Endothelial cell of umbilical vein (primary cell): ENCODE measurements around the gene COL5A1. TPM values are rescaled to one million over a fixed set of nuclear protein-coding genes. Genes with fewer than 3 reads are reported as not detected.

Experiments used
- BruUV-seq: library from RNA; stranded (reverse); fragments of 400-500 nt; replicated peaks from 2 replicates; lab custom pipeline; 2021; lab: Mats Ljungman, UMichigan
- CTCF ChIA-PET: fragments of 300-600, 350-600 bp; sonication (Branson Sonifier 250); formaldehyde crosslinking; loops from one replicate; lab custom pipeline; 2021; ENCODE audit warnings: antibody characterized with exemption, inconsistent platforms; lab: Charles Lee
- POLR2A ChIA-PET: fragments of 300-600, 350-600 bp; sonication (Branson Sonifier 250); formaldehyde crosslinking; loops from one replicate; lab custom pipeline; 2021; ENCODE audit warnings: antibody characterized with exemption, inconsistent platforms; lab: Charles Lee
- DNase-seq: peaks from one replicate; pipeline ENCODE4 v3.0.0-alpha.2; 2011; ENCODE audit warnings: low read depth, low spot score
- FAIRE-seq: peaks from 2 replicates; lab custom pipeline; 2011; peaks lifted over from hg19 to GRCh38; lab: Jason Lieb, UNC
- H2AFZ ChIP-seq: 2 replicates; pipeline ENCODE4 v1.6.0; 2012; ENCODE audit warnings: low read depth, low read length, control low read depth, inconsistent platforms
- H3K27ac ChIP-seq: 2 replicates; pipeline ENCODE4 v1.5.1; 2011; ENCODE audit warnings: low read depth, mild to moderate bottlenecking, control low read depth, low read length, moderate library complexity; ENCODE audit not compliant: insufficient read depth
- H3K27me3 ChIP-seq, 2 experiments: 2 replicates each; pipeline versions ENCODE4 v1.6.0 to v1.6.1; 2011; ENCODE audit warnings: low read length in 2 of 2, mixed read lengths in 1 of 2; ENCODE audit not compliant: control insufficient read depth in 2 of 2, insufficient read depth in 2 of 2
- H3K36me3 ChIP-seq, 2 experiments: 2 replicates in 1 of 2; 3 replicates in 1 of 2; pipeline ENCODE4 v1.5.1; 2011; ENCODE audit warnings: low read length in 2 of 2, mild to moderate bottlenecking in 1 of 2, moderate library complexity in 1 of 2; ENCODE audit not compliant: control insufficient read depth in 2 of 2, insufficient read depth in 2 of 2; ENCODE audit errors: extremely low read depth in 1 of 2
- H3K4me1 ChIP-seq: 3 replicates; pipeline ENCODE4 v1.5.1; 2011; ENCODE audit warnings: mild to moderate bottlenecking, low read length; ENCODE audit not compliant: control insufficient read depth, insufficient read depth; ENCODE audit errors: extremely low read depth
- H3K4me2 ChIP-seq: 2 replicates; pipeline ENCODE4 v1.6.1; 2011; ENCODE audit warnings: low read length, control low read depth, mixed read lengths; ENCODE audit not compliant: insufficient read depth
- H3K4me3 ChIP-seq, 3 experiments: fragments of 200-600 bp in 1 of 3; sonication (generic), shearing (Covaris generic) in 1 of 3; replicated peaks in 1 of 3; 2 replicates each; pipeline ENCODE4 v1.5.1; 2011 to 2016; ENCODE audit warnings: control low read depth in 3 of 3, low read length in 3 of 3, mild to moderate bottlenecking in 2 of 3, inconsistent platforms in 1 of 3, low read depth in 1 of 3, moderate library complexity in 1 of 3; ENCODE audit not compliant: insufficient read depth in 1 of 3
- H3K79me2 ChIP-seq: 2 replicates; pipeline ENCODE4 v1.6.0; 2012; ENCODE audit warnings: low read length, inconsistent platforms; ENCODE audit not compliant: control insufficient read depth, insufficient read depth
- H3K9ac ChIP-seq: replicated peaks from 2 replicates; pipeline ENCODE3; 2011; ENCODE audit warnings: low read length, control low read depth; ENCODE audit not compliant: insufficient read depth; ENCODE audit errors: extremely low read depth
- H3K9me1 ChIP-seq: replicated peaks from 3 replicates; pipeline ENCODE4 v1.6.0; 2011; ENCODE audit warnings: mild to moderate bottlenecking, low read length; ENCODE audit not compliant: control insufficient read depth, insufficient read depth; ENCODE audit errors: extremely low read depth
- H3K9me3 ChIP-seq: replicated peaks from 2 replicates; pipeline ENCODE4 v1.5.1; 2012; ENCODE audit warnings: low read length, inconsistent platforms; ENCODE audit not compliant: control insufficient read depth, insufficient read depth
- H4K20me1 ChIP-seq: replicated peaks from 2 replicates; pipeline ENCODE3; 2011; ENCODE audit warnings: mild to moderate bottlenecking, low read length; ENCODE audit not compliant: control insufficient read depth, insufficient read depth; ENCODE audit errors: extremely low read depth
- CTCF ChIP-seq, 2 donors: IDR thresholded peaks; 1 replicate in 1 of 2; 2 replicates in 1 of 2; pipeline ENCODE4 v1.5.1; 2011; ENCODE audit warnings: low read length in 2 of 2, mild to moderate bottlenecking in 2 of 2, moderate library complexity in 2 of 2, control low read depth in 1 of 2, inconsistent platforms in 1 of 2, low read depth in 1 of 2; ENCODE audit not compliant: insufficient read depth in 1 of 2; ENCODE audit errors: extremely low read depth in 1 of 2
- EZH2 ChIP-seq: IDR thresholded peaks from 2 replicates; pipeline ENCODE4 v1.6.1; 2012; ENCODE audit warnings: borderline replicate concordance, low read depth, mild to moderate bottlenecking, moderate library complexity, low read length, inconsistent platforms; ENCODE audit not compliant: severe bottlenecking
- FOS ChIP-seq: IDR thresholded peaks from 2 replicates; pipeline ENCODE4 v1.6.1; 2011; ENCODE audit warnings: mild to moderate bottlenecking, low read length, moderate library complexity, borderline replicate concordance; ENCODE audit not compliant: insufficient read depth
- GATA2 ChIP-seq: IDR thresholded peaks from 2 replicates; pipeline ENCODE4 v1.7.0; 2011; ENCODE audit warnings: low read depth, mild to moderate bottlenecking, moderate library complexity, mixed read lengths, low read length; ENCODE audit not compliant: insufficient read length, insufficient read depth
- POLR2A ChIP-seq: IDR thresholded peaks from 2 replicates; pipeline ENCODE4 v1.6.1; 2012; ENCODE audit warnings: low read depth, mild to moderate bottlenecking, control low read depth, low read length
- POLR2AphosphoS5 ChIP-seq: IDR thresholded peaks from 2 replicates; pipeline ENCODE4 v1.6.1; 2012; ENCODE audit warnings: low read depth, mild to moderate bottlenecking, control low read depth, low read length, moderate library complexity; ENCODE audit not compliant: insufficient read depth
- dilution Hi-C: fragments of 300-500 bp; cut with MboI; formaldehyde crosslinking; loops from one replicate; pipeline ENCODE4 v1.15.0; 2019; ENCODE audit warnings: low sequenced_read_pairs; ENCODE audit not compliant: extremely low pct_ligation_motif_present
- intact Hi-C: fragments of 100-400 bp; cut with micrococcal nuclease; formaldehyde crosslinking; loops from one replicate; pipeline ENCODE4 v1.10.0; 2022
- polyA plus RNA-seq, 4 experiments: library from polyadenylated mRNA; depleted of rRNA in 3 of 4; stranded (reverse) in 3 of 4; unstranded in 1 of 4; fragments of >200 nt; gene quantifications; 2 replicates each; pipeline versions ENCODE4 v1.2.1 to v1.2.3, GENCODE V29; 2011 to 2012; ENCODE audit warnings: missing spikeins in 1 of 4
- total RNA-seq: library from RNA; stranded (reverse); gene quantifications from 2 replicates; pipeline ENCODE4 v1.2.3, GENCODE V29; 2021
- TF ChIP-seq, protein P1 (sequence below): IDR thresholded peaks from 2 replicates; pipeline ENCODE4 v1.6.1; 2011; ENCODE audit not compliant: insufficient read depth, insufficient read length

The COL5A1 gene
- total and polyA plus RNA-seq, 2 donors (not counting 3 experiments of a cell fraction or from before 2014, with no cell fraction given), result 97.4 to 175 TPM

DNA sequence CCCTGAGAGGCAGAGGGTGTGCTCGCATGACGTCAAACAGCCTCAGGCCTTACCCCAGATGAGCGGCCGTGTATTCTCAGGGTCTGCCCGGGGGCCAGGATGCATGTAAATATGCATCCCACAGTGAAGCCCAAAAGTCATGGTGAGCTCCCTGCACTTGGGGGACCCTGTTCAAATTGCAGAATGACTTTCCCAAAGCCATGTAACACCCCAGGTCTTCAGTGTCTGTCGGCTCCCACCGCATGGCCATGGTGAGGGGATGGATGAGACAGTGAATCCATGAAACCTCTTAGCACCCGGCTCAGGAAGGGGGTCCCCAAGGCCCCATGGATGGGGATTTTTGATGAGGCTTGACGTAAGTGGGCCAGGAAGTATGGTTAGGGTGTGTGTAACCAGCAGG, 9.3 kb upstream of the COL5A1 start:
- H3K9me3 ChIP-seq, result no peaks in the 10 kb centered on the region
- no peaks in the 10 kb centered on the region for H3K36me3 ChIP-seq
- POLR2A ChIA-PET, result no interaction called here
- TF ChIP-seq EZH2, result no peak
- TF ChIP-seq, protein P1, sequence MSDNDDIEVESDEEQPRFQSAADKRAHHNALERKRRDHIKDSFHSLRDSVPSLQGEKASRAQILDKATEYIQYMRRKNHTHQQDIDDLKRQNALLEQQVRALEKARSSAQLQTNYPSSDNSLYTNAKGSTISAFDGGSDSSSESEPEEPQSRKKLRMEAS, result no peak
- no peak for TF ChIP-seq POLR2A
- TF ChIP-seq CTCF (IDR thresholded peaks at IDR 0.05; ENCODE audit: extremely low read depth in 1 of 2, insufficient read depth in 1 of 2, low read depth in 1 of 2, low read length in 2 of 2), result no peak
- no peak for TF ChIP-seq GATA2
- no peak for TF ChIP-seq POLR2AphosphoS5
- no peak for TF ChIP-seq FOS
- CTCF ChIA-PET, result interaction anchor here (1.2 kb wide), 1 partner anchor 13 kb away, joined by 4 read pairs; no protein-coding TSS in a partner anchor
- DNase-seq (no peak), FAIRE-seq (no peak)
- H3K27me3 ChIP-seq, result no peaks in the 10 kb centered on the region
- H3K4me3 ChIP-seq, result no peak overlapping the region
- dilution Hi-C loops (no loop called here), intact Hi-C loops (no loop called here)
- no peak overlapping the region for H3K4me2 ChIP-seq
- no peak overlapping the region for H2AFZ ChIP-seq
- H4K20me1 ChIP-seq, result no peaks in the 10 kb centered on the region
- no peaks in the 10 kb centered on the region for H3K79me2 ChIP-seq
- H3K4me1 ChIP-seq, result no peaks in the 10 kb centered on the region
- H3K9ac ChIP-seq, result no peak overlapping the region
- BruUV-seq, result no TSS peak
- no peak overlapping the region for H3K27ac ChIP-seq
- no peaks in the 10 kb centered on the region for H3K9me1 ChIP-seq
